Measurements from ENCODE around the gene SWSAP1.

Gene SWSAP1

DNA sequence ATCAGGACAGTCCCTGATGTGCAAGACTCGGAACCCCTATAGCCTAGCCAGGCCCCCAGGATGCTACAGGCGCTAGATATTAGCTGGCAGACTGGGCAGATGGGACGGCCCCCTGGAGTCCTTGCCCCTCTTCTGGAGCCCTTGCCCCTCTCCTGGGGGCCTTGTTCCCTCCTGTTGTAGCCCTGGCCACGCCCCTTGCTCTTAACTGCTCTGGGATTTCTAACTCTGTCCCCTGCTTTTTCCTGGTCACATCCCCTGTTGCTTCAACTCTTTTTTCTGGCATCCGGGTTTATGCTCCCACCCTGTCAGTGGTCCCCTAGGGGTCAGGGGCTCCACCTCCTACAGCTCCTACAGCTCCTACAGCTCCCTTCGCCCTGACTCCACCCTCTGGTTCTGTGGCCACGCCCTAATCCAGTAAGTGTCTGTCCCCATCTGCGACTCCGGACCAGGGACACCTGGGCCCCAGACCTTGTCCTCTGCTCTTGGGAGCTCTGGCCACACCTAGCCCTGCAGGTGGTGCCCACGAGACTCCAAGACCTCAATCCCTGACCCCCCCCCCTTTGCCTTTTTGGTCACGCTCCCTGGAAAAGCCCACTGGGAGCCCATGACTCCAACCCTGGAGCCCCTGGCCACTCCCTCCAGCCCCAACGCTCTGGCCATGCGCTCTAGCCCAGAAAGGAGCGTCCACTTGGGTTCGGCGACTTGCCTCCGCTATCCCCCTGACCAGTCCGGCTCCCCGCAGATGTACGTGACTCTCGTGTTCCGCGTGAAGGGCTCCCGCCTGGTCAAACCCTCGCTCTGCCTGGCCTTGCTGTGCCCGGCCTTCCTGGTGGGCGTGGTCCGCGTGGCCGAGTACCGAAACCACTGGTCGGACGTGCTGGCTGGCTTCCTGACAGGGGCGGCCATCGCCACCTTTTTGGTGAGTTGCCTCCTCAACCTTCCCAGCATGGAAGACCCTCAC lies 12.4 kb upstream of the SWSAP1 start:
- Mint-ChIP-seq H3K4me3 (no peak overlapping the region), H3K36me3 (peaks cover 15 to 16% of the 10 kb centered on the region in 2 donors), H3K27me3 (peaks cover under 1% of the 10 kb centered on the region in 2 donors), H3K9me3 (no peaks in the 10 kb centered on the region), H3K4me1 (no peaks in the 10 kb centered on the region), H3K27ac (no peak overlapping the region)
- ATAC-seq (replicated peaks) (no peak), DNase-seq (no peak)

GRCh38 chr19:11363881-11364280 lies 10.6 kb upstream of the SWSAP1 start:
- Mint-ChIP-seq H3K4me1 (no peaks in the 10 kb centered on the region), H3K9me3 (no peaks in the 10 kb centered on the region), H3K36me3 (peaks cover 21% of the 10 kb centered on the region in 2 donors), H3K27me3 (no peaks in the 10 kb centered on the region), H3K4me3 (no peak overlapping the region), H3K27ac (no peak overlapping the region)
- DNase-seq (no peak), ATAC-seq (replicated peaks) (no peak)

GRCh38 chr19:11364296-11364904 lies 10.1 kb upstream of the SWSAP1 start:
- H3K27ac Mint-ChIP-seq = peak overlapping the region; percentile 51

GRCh38 chr19:11364935-11365334 lies 9.5 kb upstream of the SWSAP1 start:
- Mint-ChIP-seq H3K9me3 (no peaks in the 10 kb centered on the region), H3K27me3 (no peaks in the 10 kb centered on the region), H3K4me1 (peaks cover 0 to 1% of the 10 kb centered on the region in 2 donors), H3K27ac (peak overlapping the region; percentile 14), H3K36me3 (peaks cover 25 to 30% of the 10 kb centered on the region in 2 donors), H3K4me3 (no peak overlapping the region)
- DNase-seq (no peak), ATAC-seq (replicated peaks) (no peak)

More at GRCh38 chr19:11364296-11364904, 10.1 kb upstream of the SWSAP1 start:
- H3K4me1 Mint-ChIP-seq = no peaks in the 10 kb centered on the region
- no peak overlapping the region for H3K4me3 Mint-ChIP-seq
- peaks cover 25 to 26% of the 10 kb centered on the region in 2 donors for H3K36me3 Mint-ChIP-seq
- H3K9me3 Mint-ChIP-seq = no peaks in the 10 kb centered on the region
- DNase-seq = no peak
- ATAC-seq (replicated peaks) = no peak
- H3K27me3 Mint-ChIP-seq = no peaks in the 10 kb centered on the region

DNA sequence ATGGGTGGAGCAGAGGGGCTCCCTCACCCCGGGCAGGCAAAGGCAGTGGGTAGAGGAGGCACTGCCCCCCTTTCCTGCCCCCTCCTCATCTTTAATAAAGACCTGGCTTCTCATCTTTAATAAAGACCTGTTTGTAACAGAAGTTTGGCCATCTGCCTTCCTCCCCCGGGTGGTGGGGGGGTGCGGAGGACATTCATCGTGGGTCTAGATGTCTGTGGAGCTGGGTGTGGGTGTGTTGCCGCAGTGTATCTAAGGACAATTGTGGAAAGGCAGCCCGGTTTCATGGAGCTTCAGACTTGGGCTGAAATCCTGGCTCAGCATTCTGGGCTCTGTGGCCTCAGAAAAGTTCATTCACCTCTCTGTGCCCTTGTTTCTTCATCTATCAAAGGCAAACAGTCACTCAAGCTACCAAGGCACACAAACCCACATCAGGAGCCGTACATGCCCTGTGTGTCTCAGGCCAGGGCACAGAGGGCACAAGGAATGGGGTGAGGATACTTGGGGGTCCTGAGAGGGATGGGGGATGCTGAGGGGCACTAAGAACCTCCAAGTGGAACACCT lies 8.8 kb upstream of the SWSAP1 start:
- ATAC-seq (replicated peaks) = no peak

DNA sequence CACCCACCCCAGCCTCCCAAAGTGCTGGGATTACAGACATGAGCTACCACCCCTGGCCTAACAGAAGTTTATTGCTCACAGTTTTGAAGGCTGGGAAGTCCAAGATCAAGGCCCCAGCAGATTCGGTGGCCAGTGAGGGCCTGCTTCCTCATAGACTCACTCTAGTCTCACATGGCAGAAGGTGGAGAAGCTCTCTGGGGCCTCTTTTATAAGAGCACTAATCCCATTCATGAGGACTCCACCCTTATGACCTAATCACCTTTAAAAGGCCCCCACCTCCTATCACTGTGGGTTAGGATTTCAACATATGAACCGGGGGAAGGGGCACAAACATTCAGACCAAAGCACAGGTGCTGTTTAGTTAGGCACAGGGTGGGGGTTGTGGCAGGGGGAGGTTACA lies 6.9 kb upstream of the SWSAP1 start:
- ATAC-seq (replicated peaks) (no peak), DNase-seq (no peak)
- Mint-ChIP-seq H3K9me3 (no peaks in the 10 kb centered on the region), H3K27me3 (no peaks in the 10 kb centered on the region), H3K36me3 (peaks cover 23 to 40% of the 10 kb centered on the region in 2 donors), H3K4me1 (peaks cover 1 to 5% of the 10 kb centered on the region in 2 donors), H3K27ac (no peak overlapping the region), H3K4me3 (no peak overlapping the region)

More for the DNA sequence above, 8.8 kb upstream of the SWSAP1 start:
- Mint-ChIP-seq H3K4me1 (peaks cover 1% of the 10 kb centered on the region in 2 donors), H3K4me3 (no peak overlapping the region), H3K27me3 (no peaks in the 10 kb centered on the region), H3K27ac (no peak overlapping the region), H3K36me3 (peaks cover 25 to 32% of the 10 kb centered on the region in 2 donors), H3K9me3 (no peaks in the 10 kb centered on the region)
- DNase-seq = no peak

- H3K27me3 Mint-ChIP-seq = no peaks in the 10 kb centered on the region
- H3K36me3 Mint-ChIP-seq = peaks cover 18 to 32% of the 10 kb centered on the region in 2 donors
- no peak for ATAC-seq (replicated peaks)
- no peak overlapping the region for H3K27ac Mint-ChIP-seq
- H3K9me3 Mint-ChIP-seq = no peaks in the 10 kb centered on the region
- H3K4me3 Mint-ChIP-seq = no peak overlapping the region
- peaks cover 5 to 9% of the 10 kb centered on the region in 2 donors for H3K4me1 Mint-ChIP-seq
- no peak for DNase-seq
These were observed 3.7 kb upstream of the SWSAP1 start for GRCh38 chr19:11370744-11371143.

DNA sequence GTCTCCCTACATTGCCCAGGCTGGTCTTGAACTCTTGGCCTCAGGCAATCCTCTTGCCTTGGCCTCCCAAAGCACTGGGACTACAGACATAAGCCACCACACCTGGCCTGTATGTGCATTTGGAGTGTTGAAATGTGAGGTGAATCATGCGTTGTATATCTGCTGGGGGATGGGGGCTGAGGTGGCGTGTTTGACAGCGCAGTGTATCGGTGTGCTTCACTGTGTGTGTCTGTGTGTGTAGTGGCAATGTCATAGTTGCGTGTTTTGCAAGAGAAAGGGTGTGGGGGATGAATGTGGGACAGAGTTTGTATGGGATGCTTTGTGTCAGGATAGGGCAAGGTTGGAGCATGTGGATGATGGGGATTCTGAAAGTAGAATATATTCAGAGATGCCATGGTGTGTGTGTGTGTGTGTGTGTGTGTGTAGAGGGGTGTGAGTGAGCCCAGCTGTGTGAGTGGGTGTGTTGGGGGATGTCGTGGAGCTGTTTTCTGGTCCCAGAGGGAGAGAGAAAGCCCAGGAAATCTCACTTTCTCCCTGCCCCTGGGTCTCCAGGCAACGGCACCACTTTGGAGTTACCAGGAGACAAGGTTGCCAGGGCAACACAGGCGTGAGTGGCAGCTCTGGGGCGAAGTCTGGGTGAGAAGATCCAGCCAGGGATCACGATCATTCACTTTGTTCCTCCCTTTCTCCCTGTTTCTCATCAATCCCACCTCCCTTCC lies 1.1 kb upstream of the SWSAP1 start:
- H3K36me3 Mint-ChIP-seq = peaks cover 15 to 31% of the 10 kb centered on the region in 2 donors
- H3K4me3 Mint-ChIP-seq = no peak overlapping the region
- peaks cover 0 to 2% of the 10 kb centered on the region in 2 donors for H3K9me3 Mint-ChIP-seq
- peak overlapping the region; percentile 9 for H3K27ac Mint-ChIP-seq
- peaks cover 20 to 22% of the 10 kb centered on the region in 2 donors for H3K4me1 Mint-ChIP-seq
- H3K27me3 Mint-ChIP-seq = no peaks in the 10 kb centered on the region
- ATAC-seq (replicated peaks) = no peak
- DNase-seq = no peak

GRCh38 chr19:11373885-11374432 lies 507 bp upstream of the SWSAP1 start:
- Mint-ChIP-seq H3K27me3 (no peaks in the 10 kb centered on the region), H3K4me3 (no peak overlapping the region), H3K36me3 (peaks cover 18 to 27% of the 10 kb centered on the region in 2 donors), H3K27ac (no peak overlapping the region), H3K9me3 (peaks cover 0 to 2% of the 10 kb centered on the region in 2 donors), H3K4me1 (peaks cover 24 to 27% of the 10 kb centered on the region in 2 donors)
- DNase-seq (no peak), ATAC-seq (replicated peaks) (no peak)

- Mint-ChIP-seq H3K27ac (no peak overlapping the region), H3K4me1 (peaks cover 26 to 33% of the 10 kb centered on the region in 2 donors), H3K9me3 (peaks cover 0 to 2% of the 10 kb centered on the region in 2 donors), H3K27me3 (no peaks in the 10 kb centered on the region), H3K36me3 (peaks cover 14 to 22% of the 10 kb centered on the region in 2 donors), H3K4me3 (no peak overlapping the region)
- DNase-seq (peak; percentile 67), ATAC-seq (replicated peaks) (peak; percentile 54 to 61)
These were observed 880 bp downstream of the SWSAP1 start for GRCh38 chr19:11375143-11375948.

GRCh38 chr19:11377237-11377636 lies 2.8 kb downstream of the SWSAP1 start:
- Mint-ChIP-seq H3K27ac (peak overlapping the region; percentile 33), H3K4me3 (peak overlapping the region; percentile 45 to 70), H3K4me1 (peaks cover 34 to 45% of the 10 kb centered on the region in 2 donors), H3K36me3 (peaks cover 10 to 12% of the 10 kb centered on the region in 2 donors), H3K27me3 (no peaks in the 10 kb centered on the region), H3K9me3 (peaks cover 0 to 2% of the 10 kb centered on the region in 2 donors)
- no peak for ATAC-seq (replicated peaks)
- DNase-seq = no peak

DNA sequence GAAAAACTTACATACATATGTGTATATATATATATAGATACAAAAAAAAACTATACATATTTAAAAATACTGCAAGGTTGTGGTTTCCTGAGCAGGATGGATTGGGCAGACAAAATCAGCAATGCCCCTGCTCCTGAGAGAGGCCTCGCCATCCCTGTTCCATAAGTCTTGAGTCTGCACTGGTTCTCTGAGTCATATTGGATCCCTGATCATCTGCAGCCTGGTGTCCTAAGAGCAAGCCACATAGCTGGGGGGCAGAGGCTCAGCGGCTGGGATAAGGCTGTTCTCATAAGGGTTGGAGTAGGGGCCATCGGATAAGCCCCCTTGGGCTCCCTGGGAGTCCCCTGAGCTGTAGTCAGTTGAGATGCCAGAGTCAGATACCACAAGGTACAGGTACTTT lies 3.3 kb downstream of the SWSAP1 start:
- Mint-ChIP-seq H3K27ac (no peak overlapping the region), H3K4me3 (no peak overlapping the region), H3K36me3 (peaks cover 10 to 12% of the 10 kb centered on the region in 2 donors), H3K4me1 (peaks cover 36 to 48% of the 10 kb centered on the region in 2 donors), H3K27me3 (peaks cover 3% of the 10 kb centered on the region in 2 donors), H3K9me3 (peaks cover 0 to 2% of the 10 kb centered on the region in 2 donors)
- ATAC-seq (replicated peaks) = no peak
- no peak for DNase-seq
